ENCODE data around the gene RBM20. TPM values are rescaled to one million over a fixed set of nuclear protein-coding genes. Genes with fewer than 3 reads are reported as not detected.
A peak's percentile ranks its signal among the peaks of the same experiment; 100 is the strongest.
"Not testable (repeated sequence)": the region's sequence is repeated elsewhere in the genome, so short reads cannot be mapped to it uniquely, and the experiment has no call there.

The RBM20 gene
- total RNA-seq, 4 donors from 2014 or later, result 0.88 to 3.8 (median 1.9) TPM

DNA sequence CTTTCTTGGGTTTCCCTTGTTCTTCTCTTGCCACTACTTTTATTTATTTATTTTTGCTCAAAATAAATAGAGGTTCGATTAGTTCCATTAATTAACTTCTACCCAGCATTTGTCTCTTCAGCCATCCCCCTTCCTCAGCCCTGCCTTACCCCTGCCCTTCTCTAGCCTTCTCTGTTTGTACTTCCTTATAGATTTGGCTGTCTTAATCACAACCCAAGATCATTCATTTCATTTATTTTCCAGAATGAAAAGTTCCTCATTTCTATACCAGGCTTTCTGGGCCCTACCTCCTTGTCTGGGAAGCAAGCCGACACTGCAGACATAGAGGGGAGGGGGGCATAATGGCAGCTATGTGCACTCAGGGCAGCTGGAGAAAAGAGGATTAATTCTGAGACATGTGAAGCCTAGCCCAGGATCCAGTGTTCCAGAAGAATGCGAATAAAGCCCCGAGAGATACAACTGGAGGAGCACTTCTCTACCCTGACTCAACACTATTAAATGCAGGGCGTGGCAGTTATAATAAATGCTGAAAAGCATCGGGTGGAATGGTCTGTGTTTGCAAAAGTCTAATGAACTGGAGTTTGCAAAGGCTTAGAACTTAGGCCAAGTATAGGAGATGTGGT, 221.2 kb downstream of the RBM20 start:
- intact Hi-C loops (cut with DNase I; ENCODE audit: low total_unique reads), result no loop called here

DNA sequence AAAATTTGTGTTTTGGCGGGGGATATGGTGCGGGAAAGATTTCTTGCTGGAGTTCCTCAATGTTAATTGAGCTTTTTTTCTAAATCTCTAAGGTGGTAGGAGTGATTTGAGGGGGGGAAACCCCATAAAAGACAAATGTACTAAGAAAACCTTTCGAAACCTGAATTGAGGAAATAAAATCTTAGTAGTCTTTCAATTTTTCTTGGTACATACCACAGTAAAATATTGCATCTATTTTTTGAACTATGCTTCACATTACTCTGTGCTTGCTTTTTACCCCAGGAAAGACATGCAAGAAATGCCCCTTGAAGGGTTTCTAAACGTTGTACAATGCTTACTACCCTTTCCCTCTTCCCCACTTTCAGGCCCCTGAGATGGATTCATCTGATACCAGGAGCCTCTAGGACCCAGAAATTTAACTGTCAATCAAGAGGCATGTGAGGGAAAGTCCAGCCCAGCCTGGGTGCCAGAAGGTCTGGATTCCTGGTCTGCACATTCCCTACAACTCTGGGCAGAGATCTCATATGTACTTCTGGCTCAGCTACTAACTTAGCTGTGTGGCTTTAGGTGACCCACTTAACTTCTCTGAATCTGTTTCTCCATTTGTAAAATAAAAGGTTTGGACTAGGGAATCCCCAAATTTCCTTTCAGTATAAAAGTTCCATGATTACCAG, 221.8 kb downstream of the RBM20 start:
- DNase-seq, result no peak
- intact Hi-C loops (cut with DNase I; ENCODE audit: low total_unique reads), result no loop called here
- H3K4me3 ChIP-seq, result no peak overlapping the region
- no peak for TF ChIP-seq POLR2A (IDR thresholded peaks at IDR 0.05)
- H3K27ac ChIP-seq, result peak overlapping the region; percentile 67 to 74
- no peaks in the 10 kb centered on the region for H3K27me3 ChIP-seq
- no peaks in the 10 kb centered on the region for H3K36me3 ChIP-seq
- H3K4me1 ChIP-seq, result peaks cover 0 to 7% of the 10 kb centered on the region in 2 donors
- no peaks in the 10 kb centered on the region for H3K9me3 ChIP-seq

More for the DNA sequence above, 221.2 kb downstream of the RBM20 start:
- TF ChIP-seq POLR2A (IDR thresholded peaks at IDR 0.05), result no peak
- TF ChIP-seq, protein P1, sequence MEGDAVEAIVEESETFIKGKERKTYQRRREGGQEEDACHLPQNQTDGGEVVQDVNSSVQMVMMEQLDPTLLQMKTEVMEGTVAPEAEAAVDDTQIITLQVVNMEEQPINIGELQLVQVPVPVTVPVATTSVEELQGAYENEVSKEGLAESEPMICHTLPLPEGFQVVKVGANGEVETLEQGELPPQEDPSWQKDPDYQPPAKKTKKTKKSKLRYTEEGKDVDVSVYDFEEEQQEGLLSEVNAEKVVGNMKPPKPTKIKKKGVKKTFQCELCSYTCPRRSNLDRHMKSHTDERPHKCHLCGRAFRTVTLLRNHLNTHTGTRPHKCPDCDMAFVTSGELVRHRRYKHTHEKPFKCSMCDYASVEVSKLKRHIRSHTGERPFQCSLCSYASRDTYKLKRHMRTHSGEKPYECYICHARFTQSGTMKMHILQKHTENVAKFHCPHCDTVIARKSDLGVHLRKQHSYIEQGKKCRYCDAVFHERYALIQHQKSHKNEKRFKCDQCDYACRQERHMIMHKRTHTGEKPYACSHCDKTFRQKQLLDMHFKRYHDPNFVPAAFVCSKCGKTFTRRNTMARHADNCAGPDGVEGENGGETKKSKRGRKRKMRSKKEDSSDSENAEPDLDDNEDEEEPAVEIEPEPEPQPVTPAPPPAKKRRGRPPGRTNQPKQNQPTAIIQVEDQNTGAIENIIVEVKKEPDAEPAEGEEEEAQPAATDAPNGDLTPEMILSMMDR (IDR thresholded peaks at IDR 0.05), result no peak
- peak overlapping the region; percentile 67 to 74 for H3K27ac ChIP-seq
- H3K4me1 ChIP-seq, result peaks cover 0 to 7% of the 10 kb centered on the region in 2 donors
- no peaks in the 10 kb centered on the region for H3K9me3 ChIP-seq
- H3K4me3 ChIP-seq, result no peak overlapping the region
- peak in 1 of 2 donors; percentile 54 for DNase-seq
- H3K27me3 ChIP-seq, result no peaks in the 10 kb centered on the region
- H3K36me3 ChIP-seq, result no peaks in the 10 kb centered on the region

DNA sequence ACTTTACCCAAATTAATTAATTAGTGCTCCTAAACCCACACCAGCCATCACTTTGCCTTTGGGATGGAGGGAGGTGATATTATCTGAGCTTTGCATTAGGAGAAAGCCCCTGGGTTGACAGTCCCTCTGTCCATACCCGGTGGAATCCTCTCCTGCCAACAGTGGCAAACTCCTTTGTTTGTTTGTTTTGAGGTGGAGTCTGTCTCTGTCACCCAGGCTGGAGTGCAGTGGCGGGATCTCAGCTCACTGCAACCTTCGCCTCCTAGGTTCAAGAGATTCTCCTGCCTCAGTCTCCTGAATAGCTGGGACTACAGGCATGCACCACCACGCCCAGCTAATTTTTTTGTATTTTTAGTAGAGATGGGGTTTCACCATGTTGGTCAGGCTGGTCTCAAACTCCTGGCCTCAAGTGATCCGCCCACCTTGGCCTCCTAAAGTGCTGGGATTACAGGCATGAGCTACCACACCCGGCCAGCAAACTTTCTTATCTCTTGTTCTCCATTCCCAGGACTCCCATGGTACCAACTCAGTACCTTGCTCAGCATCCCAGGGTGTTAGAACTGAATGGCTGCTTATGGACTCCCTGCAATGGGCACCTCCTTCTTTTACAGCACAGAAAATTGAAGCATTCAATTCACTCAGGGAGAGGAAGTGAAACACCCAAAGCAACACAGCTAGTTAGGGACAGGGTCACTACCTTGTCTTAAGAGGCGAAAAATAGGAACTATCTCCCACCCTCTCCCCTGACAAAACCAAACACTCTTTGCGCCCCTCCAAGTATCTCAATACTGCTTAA, 223.1 kb downstream of the RBM20 start:
- H3K9me3 ChIP-seq; intact Hi-C loops (cut with DNase I; ENCODE audit: low total_unique reads); DNase-seq; H3K27me3 ChIP-seq; H3K4me3 ChIP-seq; H3K4me1 ChIP-seq; H3K36me3 ChIP-seq: not testable (repeated sequence)
- peak overlapping the region in 1 of 2 donors; percentile 74 for H3K27ac ChIP-seq

DNA sequence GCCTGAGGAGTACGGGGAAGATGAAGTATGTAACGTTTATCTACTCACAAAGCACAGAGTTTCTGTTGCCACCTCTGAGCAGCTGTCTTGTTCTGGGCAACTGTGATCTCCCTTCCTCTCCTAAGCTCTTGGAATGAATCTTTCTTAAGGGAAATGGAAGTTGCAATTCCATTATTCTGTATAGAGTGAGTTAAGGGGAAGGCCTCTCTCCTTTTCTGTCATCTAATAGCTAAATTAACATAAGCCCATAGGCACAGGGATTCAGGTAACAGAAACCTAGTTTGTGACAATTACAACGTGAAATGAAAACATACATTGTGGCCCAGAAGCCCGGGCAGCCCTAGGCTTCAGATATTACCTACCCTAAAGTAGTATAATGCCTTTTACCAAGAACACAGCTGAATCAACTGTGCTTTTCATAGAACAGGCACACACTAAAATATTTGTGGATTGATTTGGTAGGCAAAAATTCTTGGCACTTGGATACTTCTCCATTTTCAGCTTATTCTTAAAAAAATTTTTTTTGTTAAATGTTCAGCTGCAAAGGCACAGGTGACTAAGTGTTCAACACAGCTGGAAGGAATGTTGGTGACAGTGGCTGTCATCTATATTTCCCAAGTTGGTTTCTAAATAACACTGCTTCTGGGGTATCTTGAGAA, 223.8 kb downstream of the RBM20 start:
- no peaks in the 10 kb centered on the region for H3K27me3 ChIP-seq
- intact Hi-C loops (cut with DNase I; ENCODE audit: low total_unique reads), result no loop called here
- H3K9me3 ChIP-seq, result no peaks in the 10 kb centered on the region
- no peak for DNase-seq
- H3K4me3 ChIP-seq, result no peak overlapping the region
- H3K4me1 ChIP-seq, result peaks cover 0 to 7% of the 10 kb centered on the region in 2 donors
- H3K36me3 ChIP-seq, result no peaks in the 10 kb centered on the region
- H3K27ac ChIP-seq, result no peak overlapping the region
- TF ChIP-seq POLR2A (IDR thresholded peaks at IDR 0.05), result no peak
- TF ChIP-seq, protein P1 (IDR thresholded peaks at IDR 0.05), result no peak

DNA sequence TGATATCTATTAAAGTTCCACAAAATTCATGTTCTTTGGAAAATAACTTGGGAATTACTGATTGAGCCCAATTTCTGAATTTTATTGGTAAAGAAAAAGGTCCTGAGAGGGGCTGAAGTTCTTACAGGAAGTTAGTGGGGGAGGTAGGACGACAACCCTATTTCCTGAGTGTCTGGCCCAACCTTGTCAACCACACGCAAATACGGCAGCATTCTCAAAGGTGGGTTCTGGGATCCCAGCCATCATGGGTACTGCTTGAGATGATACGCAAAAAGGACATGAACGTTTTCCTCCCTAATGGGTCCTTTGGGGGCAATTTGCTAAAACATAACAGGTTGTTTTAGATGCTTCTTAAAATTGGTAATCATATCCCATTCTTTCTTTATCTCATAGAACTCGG, 224.8 kb downstream of the RBM20 start:
- Histone ChIP-seq H3K9me3 (no peaks in the 10 kb centered on the region), H3K27ac (no peak overlapping the region), H3K36me3 (no peaks in the 10 kb centered on the region), H3K27me3 (no peaks in the 10 kb centered on the region), H3K4me1 (peaks cover 0 to 7% of the 10 kb centered on the region in 2 donors), H3K4me3 (no peak overlapping the region)
- no peak for TF ChIP-seq POLR2A (IDR thresholded peaks at IDR 0.05)
- TF ChIP-seq, protein P1 (IDR thresholded peaks at IDR 0.05), result no peak
- no peak for DNase-seq
- intact Hi-C loops (cut with DNase I; ENCODE audit: low total_unique reads), result no loop called here

Data from uterus (tissue), 4 donors.